Psoas muscle (tissue), 8 donors: ENCODE results near the gene MEF2C. TPM values are rescaled to one million over a fixed set of nuclear protein-coding genes. Genes with fewer than 3 reads are reported as not detected.

Experiments used
- ATAC-seq, 4 donors: fragments of 200-7000 bp; cut with Tn5 transposase; one replicate each; pipeline ENCODE4 v1.9.1; 2020; ENCODE audit warnings: moderate library complexity in 3 of 4, mild to moderate bottlenecking in 2 of 4
- DNase-seq, 2 donors: peaks; one replicate each; pipeline ENCODE4 v3.0.0-alpha.2; 2020
- H3K27ac ChIP-seq: fragments of 200-600 bp; one replicate; pipeline ENCODE4 v1.8.0; 2022
- H3K27me3 ChIP-seq, 3 donors: fragments of 200-600 bp in 1 of 3; one replicate each; pipeline versions ENCODE4 v1.6.1 to v1.8.0; 2013 to 2022; ENCODE audit warnings: low read length in 2 of 3, mild to moderate bottlenecking in 2 of 3, moderate library complexity in 1 of 3; ENCODE audit not compliant: insufficient read depth in 3 of 3
- H3K36me3 ChIP-seq, 2 donors: fragments of 200-600 bp in 1 of 2; one replicate each; pipeline versions ENCODE4 v1.6.1 to v1.8.0; 2013 to 2022; ENCODE audit warnings: low read depth in 1 of 2, mild to moderate bottlenecking in 1 of 2, moderate library complexity in 1 of 2; ENCODE audit not compliant: insufficient read depth in 1 of 2
- H3K4me1 ChIP-seq: fragments of 200-600 bp; one replicate; pipeline ENCODE4 v1.8.0; 2022
- H3K4me3 ChIP-seq: fragments of 200-600 bp; one replicate; pipeline ENCODE4 v1.8.0; 2022; ENCODE audit warnings: mild to moderate bottlenecking
- H3K9me3 ChIP-seq: fragments of 200-600 bp; one replicate; pipeline ENCODE4 v1.8.0; 2022
- CTCF ChIP-seq: fragments of 200-600 bp; IDR thresholded peaks from one replicate; pipeline ENCODE4 v1.8.0; 2022; ENCODE audit warnings: antibody characterized with exemption
- WGBS, 3 donors: extraction: QIAGEN DNeasy Blood & Tissue Kit; methylation state at CpG; one replicate each; pipeline versions ENCODE4 v1.1.6 to v1.1.7; 2013; 5-methylcytosine and 5-hydroxymethylcytosine counted together
- intact Hi-C, 2 donors: fragments of 100-400 bp; cut with DNase I; formaldehyde crosslinking; loops; one replicate each; pipeline versions ENCODE4 v1.11.0 to v1.14.2; 2022
- polyA plus RNA-seq, 3 donors: library from polyadenylated mRNA; stranded (reverse); fragments of 200-250 nt; gene quantifications; one replicate each; pipeline ENCODE4 v1.2.3, GENCODE V29; 2013
- total RNA-seq, 4 donors: library from RNA; stranded (reverse); fragmentation: NEBNext Ultra II Directional in 2 of 4; extraction: Animal tissue kit (Norgen Biotek cat#: 25700) in 2 of 4; gene quantifications; one replicate each; pipeline versions ENCODE4 v1.2.1 to v1.2.4, GENCODE V29; 2021 to 2023
- donor health status: healthy with polysubstance abuse.
- donor health status: DM: no; HTN: no; CAD: no; lungs with moderate emphysema.
- donor health status: Bipolar disorder and iron deficiency.
- donor health status: healthy.
- donor health status: DM: yes; HTN: yes; CAD: no.
- donor health status: DM: no; HTN: no; CAD: no.
- donor health status: DM: no; HTN: no; CAD: no.
- donor health status: DM: yes; HTN: yes; CAD: no.

Gene MEF2C
- total and polyA plus RNA-seq, 7 donors: 9.3 to 530 (median 148) TPM

- Histone ChIP-seq H3K4me1 (peaks cover 53% of the 10 kb centered on the region), H3K27ac (peak overlapping the region; percentile 88), H3K27me3 (no peaks in the 10 kb centered on the region), H3K4me3 (peak overlapping the region; percentile 76), H3K9me3 (no peaks in the 10 kb centered on the region), H3K36me3 (no peaks in the 10 kb centered on the region)
- WGBS, 3 donors: 3 to 19% (median 5%) methylated on average over 1 of the region's 1 CpG
- DNase-seq (no peak), ATAC-seq (no peak)
- intact Hi-C loops: no loop called here
- TF ChIP-seq CTCF: no peak
Observed at GRCh38 chr5:88885002-88885401, 2.0 kb upstream of the MEF2C start.

GRCh38 chr5:88884608-88884877 is 1.6 kb upstream of the MEF2C start:
- no peak for TF ChIP-seq CTCF
- Histone ChIP-seq H3K36me3 (peaks cover 0 to 2% of the 10 kb centered on the region in 2 donors), H3K27me3 (no peaks in the 10 kb centered on the region), H3K9me3 (no peaks in the 10 kb centered on the region), H3K4me3 (peak overlapping the region; percentile 76), H3K27ac (peak overlapping the region; percentile 88), H3K4me1 (peaks cover 56% of the 10 kb centered on the region)
- WGBS, 3 donors: 18 to 32% (median 23%) methylated on average over 2 of the region's 2 CpGs
- intact Hi-C loops: loop anchor here (5.0 kb wide), 3 partner anchors 47 to 152 kb away; no protein-coding TSS in a partner anchor
- ATAC-seq: no peak
- DNase-seq: no peak

GRCh38 chr5:88883836-88884607 is 1.0 kb upstream of the MEF2C start:
- peak overlapping the region; percentile 88 for H3K27ac ChIP-seq
- 0 to 1% (median 1%) methylated on average over 46 of the region's 46 CpGs for WGBS, 3 donors
- H3K4me3 ChIP-seq: peak overlapping the region; percentile 76
- no peaks in the 10 kb centered on the region for H3K27me3 ChIP-seq
- intact Hi-C loops: loop anchor here (5.0 kb wide), 3 partner anchors 47 to 152 kb away; no protein-coding TSS in a partner anchor
- H3K4me1 ChIP-seq: peaks cover 60% of the 10 kb centered on the region
- DNase-seq (peak; percentile 62 to 80), ATAC-seq (peak; percentile 52 to 70 (median 63))
- H3K9me3 ChIP-seq: no peaks in the 10 kb centered on the region
- H3K36me3 ChIP-seq: peaks cover 0 to 4% of the 10 kb centered on the region in 2 donors
- TF ChIP-seq CTCF: no peak

- Histone ChIP-seq H3K27me3 (no peaks in the 10 kb centered on the region), H3K27ac (peak overlapping the region; percentile 88), H3K4me1 (peaks cover 48% of the 10 kb centered on the region), H3K9me3 (no peaks in the 10 kb centered on the region), H3K4me3 (peak overlapping the region; percentile 76), H3K36me3 (peaks cover 0 to 10% of the 10 kb centered on the region in 2 donors)
- intact Hi-C loops: loop anchor here (1.0 to 5.0 kb wide), 4 partner anchors 45 to 153 kb away; no protein-coding TSS in a partner anchor
- TF ChIP-seq CTCF: no peak
- 4 to 12% (median 6%) methylated on average over 15 of the region's 15 CpGs for WGBS, 3 donors
- peak; percentile 5 to 21 (median 14) for ATAC-seq
- DNase-seq: no peak
Observed at GRCh38 chr5:88882276-88883038, 527 bp downstream of the MEF2C start.
